Mesendoderm (in vitro differentiated cells): ENCODE data around the gene IL1A.

ENCODE experiments used
- DNase-seq: peaks from one replicate; pipeline ENCODE4 v3.0.0; 2013
- H2AK5ac ChIP-seq: 2 replicates; pipeline ENCODE4 v1.6.1; 2013; ENCODE audit warnings: low read length, inconsistent platforms
- H2BK120ac ChIP-seq: 2 replicates; pipeline ENCODE4 v1.6.1; 2013; ENCODE audit warnings: low read depth, mild to moderate bottlenecking, low read length, moderate library complexity, mixed read lengths
- H2BK15ac ChIP-seq: replicated peaks from 2 replicates; pipeline ENCODE4 v1.6.1; 2013; ENCODE audit warnings: low read depth, mild to moderate bottlenecking, moderate library complexity
- H2BK5ac ChIP-seq: 2 replicates; pipeline ENCODE4 v1.6.1; 2013; ENCODE audit warnings: low read length, inconsistent platforms
- H3K18ac ChIP-seq: 2 replicates; pipeline ENCODE4 v1.6.1; 2013; ENCODE audit warnings: mild to moderate bottlenecking, low read length, mixed read lengths
- H3K23ac ChIP-seq: one replicate; pipeline ENCODE4 v1.6.1; 2013; ENCODE audit warnings: low read length
- H3K27ac ChIP-seq: 2 replicates; pipeline ENCODE4 v1.5.1; 2013; ENCODE audit warnings: low read depth, mild to moderate bottlenecking, inconsistent platforms, low read length, moderate library complexity
- H3K27me3 ChIP-seq: 2 replicates; pipeline ENCODE4 v1.6.1; 2013; ENCODE audit warnings: low read length, control low read depth, mild to moderate bottlenecking, inconsistent platforms; ENCODE audit not compliant: insufficient read depth, poor library complexity
- H3K36me3 ChIP-seq: 2 replicates; pipeline ENCODE4 v1.6.1; 2013; ENCODE audit warnings: low read length, inconsistent platforms; ENCODE audit not compliant: control insufficient read depth, insufficient read depth
- H3K4ac ChIP-seq: one replicate; pipeline ENCODE4 v1.6.1; 2013; ENCODE audit warnings: low read depth, mild to moderate bottlenecking, low read length, moderate library complexity
- H3K4me1 ChIP-seq: 2 replicates; pipeline ENCODE4 v1.6.1; 2013; ENCODE audit warnings: low read depth, low read length, inconsistent platforms; ENCODE audit not compliant: control insufficient read depth
- H3K4me2 ChIP-seq: 2 replicates; pipeline ENCODE4 v1.6.1; 2013; ENCODE audit warnings: low read length
- H3K4me3 ChIP-seq: 2 replicates; pipeline ENCODE4 v1.5.1; 2013; ENCODE audit warnings: mild to moderate bottlenecking, low read length
- H3K56ac ChIP-seq: one replicate; pipeline ENCODE4 v1.6.1; 2013; ENCODE audit warnings: low read length
- H3K79me1 ChIP-seq: 2 replicates; pipeline ENCODE4 v1.6.1; 2013; ENCODE audit warnings: low read length, inconsistent platforms
- H3K79me2 ChIP-seq: 2 replicates; pipeline ENCODE4 v1.6.1; 2013; ENCODE audit warnings: mild to moderate bottlenecking, low read length; ENCODE audit not compliant: control insufficient read depth, insufficient read depth
- H3K9ac ChIP-seq: 2 replicates; pipeline ENCODE4 v1.6.1; 2013; ENCODE audit warnings: low read length, inconsistent platforms
- H4K5ac ChIP-seq: one replicate; pipeline ENCODE4 v1.6.1; 2013; ENCODE audit warnings: low read length
- H4K8ac ChIP-seq: one replicate; pipeline ENCODE4 v1.6.1; 2013; ENCODE audit warnings: low read depth, mild to moderate bottlenecking, control low read depth, low read length, moderate library complexity
- WGBS: extraction: QIAGEN DNeasy Blood & Tissue Kit; methylation state at CpG from one replicate; pipeline ENCODE4 v1.1.7; 2013; ENCODE audit warnings: low lambda C conversion rate, missing lambda C conversion rate; ENCODE audit not compliant: insufficient coverage; ENCODE audit errors: extremely low coverage; 5-methylcytosine and 5-hydroxymethylcytosine counted together

Gene IL1A

DNA sequence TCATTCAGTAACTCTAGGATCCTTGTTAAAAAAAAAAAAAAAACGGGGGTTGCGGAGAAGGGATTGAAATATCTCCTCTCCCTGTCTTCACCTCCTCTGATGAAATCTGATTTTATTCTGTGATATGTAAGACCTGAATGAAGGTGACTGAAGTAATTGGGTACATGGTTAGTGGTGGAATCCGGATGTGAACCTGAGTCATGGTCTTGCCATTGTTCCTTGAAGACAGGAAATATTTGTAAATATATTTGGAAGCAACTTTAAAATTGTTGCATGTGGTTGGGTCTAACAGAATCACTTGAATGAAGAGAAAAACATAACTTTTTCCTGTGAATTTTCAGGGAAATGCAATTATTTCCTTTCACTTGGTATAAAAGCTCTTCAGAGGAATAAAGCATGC is 3.0 kb upstream of the IL1A start:
- no peak overlapping the region for H4K5ac ChIP-seq
- no peak overlapping the region for H3K23ac ChIP-seq
- no peak overlapping the region for H2BK120ac ChIP-seq
- WGBS: no CpG with 5 or more reads among the region's 3 CpGs
- H3K27ac ChIP-seq: no peak overlapping the region
- no peaks in the 10 kb centered on the region for H3K79me2 ChIP-seq
- H3K9ac ChIP-seq: no peak overlapping the region
- peaks cover 2% of the 10 kb centered on the region for H3K4me1 ChIP-seq
- no peak overlapping the region for H2AK5ac ChIP-seq
- H3K36me3 ChIP-seq: no peaks in the 10 kb centered on the region
- no peak overlapping the region for H2BK5ac ChIP-seq
- no peak overlapping the region for H3K4me2 ChIP-seq
- H3K27me3 ChIP-seq: no peaks in the 10 kb centered on the region
- H3K4me3 ChIP-seq: no peak overlapping the region
- H3K79me1 ChIP-seq: no peaks in the 10 kb centered on the region
- H4K8ac ChIP-seq: no peak overlapping the region
- H3K18ac ChIP-seq: no peak overlapping the region
- H3K56ac ChIP-seq: no peak overlapping the region
- H2BK15ac ChIP-seq: no peak overlapping the region
- no peak for DNase-seq
- H3K4ac ChIP-seq: no peak overlapping the region

- no peak overlapping the region for H3K4me3 ChIP-seq
- no peak overlapping the region for H3K4ac ChIP-seq
- WGBS: no CpG with 5 or more reads among the region's 3 CpGs
These were observed 1.0 kb downstream of the IL1A start for GRCh38 chr2:112783187-112783714.

DNA sequence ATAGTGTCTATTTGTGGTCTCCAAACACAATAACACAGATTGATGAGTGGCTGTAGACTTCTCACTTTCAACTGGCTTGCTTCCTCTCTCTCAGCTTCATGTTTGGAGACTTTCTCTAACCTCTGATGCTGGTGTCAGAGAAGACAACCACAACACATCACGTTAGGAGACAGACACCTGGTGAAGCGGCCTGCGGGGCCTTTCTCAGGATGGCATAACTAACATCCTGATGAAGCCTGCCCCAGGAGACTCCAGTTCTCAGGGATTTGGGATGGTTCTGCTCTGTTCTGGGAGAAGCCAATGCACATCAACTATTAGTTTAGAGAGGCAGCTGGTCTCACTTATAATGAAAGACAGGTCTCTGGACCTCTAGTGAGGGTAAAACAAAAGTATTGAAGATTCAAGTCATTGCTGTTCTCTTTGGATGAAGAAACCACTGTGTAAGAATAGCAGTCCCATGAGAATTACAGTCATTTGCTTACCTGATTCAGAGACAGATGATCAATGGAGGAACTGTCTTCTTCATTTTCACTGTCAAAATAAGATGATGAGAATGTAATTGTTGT is 2.0 kb downstream of the IL1A start:
- H3K4me1 ChIP-seq: peaks cover 2% of the 10 kb centered on the region
- no peak overlapping the region for H2AK5ac ChIP-seq
- DNase-seq: no peak
- H3K4me2 ChIP-seq: no peak overlapping the region
- H4K5ac ChIP-seq: no peak overlapping the region
- H3K27me3 ChIP-seq: no peaks in the 10 kb centered on the region
- H3K4me3 ChIP-seq: no peak overlapping the region
- no peak overlapping the region for H3K18ac ChIP-seq
- H3K4ac ChIP-seq: no peak overlapping the region
- H3K27ac ChIP-seq: no peak overlapping the region
- no peak overlapping the region for H2BK5ac ChIP-seq
- H4K8ac ChIP-seq: no peak overlapping the region
- no CpG with 5 or more reads among the region's 3 CpGs for WGBS
- no peak overlapping the region for H2BK120ac ChIP-seq
- no peak overlapping the region for H3K9ac ChIP-seq
- H3K56ac ChIP-seq: no peak overlapping the region
- H2BK15ac ChIP-seq: no peak overlapping the region
- no peaks in the 10 kb centered on the region for H3K36me3 ChIP-seq
- H3K23ac ChIP-seq: no peak overlapping the region
- no peaks in the 10 kb centered on the region for H3K79me1 ChIP-seq
- no peaks in the 10 kb centered on the region for H3K79me2 ChIP-seq

More at GRCh38 chr2:112783187-112783714, 1.0 kb downstream of the IL1A start:
- Histone ChIP-seq H3K4me1 (peaks cover 2% of the 10 kb centered on the region), H3K18ac (peak overlapping the region; percentile 60), H3K56ac (no peak overlapping the region), H2BK120ac (no peak overlapping the region), H3K79me1 (no peaks in the 10 kb centered on the region), H3K79me2 (no peaks in the 10 kb centered on the region), H4K8ac (no peak overlapping the region), H3K4me2 (no peak overlapping the region), H3K36me3 (no peaks in the 10 kb centered on the region), H2AK5ac (no peak overlapping the region), H3K27ac (no peak overlapping the region), H3K27me3 (no peaks in the 10 kb centered on the region), H2BK5ac (no peak overlapping the region), H2BK15ac (no peak overlapping the region), H3K23ac (no peak overlapping the region), H3K9ac (no peak overlapping the region), H4K5ac (no peak overlapping the region)
- DNase-seq: no peak

GRCh38 chr2:112779598-112779997 is 4.7 kb downstream of the IL1A start:
- Histone ChIP-seq H3K4me1 (peaks cover 2% of the 10 kb centered on the region), H3K9ac (no peak overlapping the region), H2BK5ac (no peak overlapping the region), H2AK5ac (no peak overlapping the region), H4K5ac (no peak overlapping the region), H3K79me2 (no peaks in the 10 kb centered on the region), H3K36me3 (no peaks in the 10 kb centered on the region), H3K18ac (no peak overlapping the region), H3K4me3 (no peak overlapping the region), H3K4me2 (no peak overlapping the region), H3K56ac (no peak overlapping the region), H3K23ac (no peak overlapping the region), H3K4ac (no peak overlapping the region), H4K8ac (no peak overlapping the region), H3K27ac (no peak overlapping the region), H2BK120ac (no peak overlapping the region), H3K79me1 (no peaks in the 10 kb centered on the region), H3K27me3 (no peaks in the 10 kb centered on the region), H2BK15ac (no peak overlapping the region)
- WGBS: no CpG with 5 or more reads among the region's 1 CpG
- DNase-seq: no peak

- Histone ChIP-seq H3K56ac (no peak overlapping the region), H3K79me1 (no peaks in the 10 kb centered on the region), H3K36me3 (no peaks in the 10 kb centered on the region), H3K27me3 (no peaks in the 10 kb centered on the region), H3K79me2 (no peaks in the 10 kb centered on the region), H2BK15ac (no peak overlapping the region), H4K8ac (no peak overlapping the region), H2AK5ac (no peak overlapping the region), H4K5ac (no peak overlapping the region), H2BK120ac (no peak overlapping the region), H2BK5ac (no peak overlapping the region), H3K4me2 (no peak overlapping the region), H3K18ac (no peak overlapping the region), H3K4ac (no peak overlapping the region), H3K9ac (no peak overlapping the region), H3K23ac (no peak overlapping the region), H3K4me3 (no peak overlapping the region), H3K27ac (no peak overlapping the region), H3K4me1 (no peaks in the 10 kb centered on the region)
- no peak for DNase-seq
These were observed 7.3 kb downstream of the IL1A start for GRCh38 chr2:112777036-112777435.

- Histone ChIP-seq H3K4ac (no peak overlapping the region), H2BK5ac (no peak overlapping the region), H3K79me1 (no peaks in the 10 kb centered on the region), H3K23ac (no peak overlapping the region), H3K9ac (no peak overlapping the region), H4K5ac (no peak overlapping the region), H3K18ac (no peak overlapping the region), H3K4me2 (no peak overlapping the region), H3K36me3 (no peaks in the 10 kb centered on the region), H3K56ac (no peak overlapping the region), H2AK5ac (no peak overlapping the region), H4K8ac (no peak overlapping the region), H2BK15ac (no peak overlapping the region), H3K79me2 (no peaks in the 10 kb centered on the region), H3K27ac (no peak overlapping the region), H3K27me3 (no peaks in the 10 kb centered on the region), H3K4me3 (no peak overlapping the region), H3K4me1 (no peaks in the 10 kb centered on the region), H2BK120ac (no peak overlapping the region)
- no CpG with 5 or more reads among the region's 3 CpGs for WGBS
- DNase-seq: no peak
These were observed 8.2 kb downstream of the IL1A start for GRCh38 chr2:112776113-112776512.
